ENCODE measurements around the gene MIOS.

- TF ChIP-seq CTCF (IDR thresholded peaks at IDR 0.05) (no peak), POLR2A (IDR thresholded peaks at IDR 0.05) (no peak)
Measured at GRCh38 chr7:7535691-7536090, 31.0 kb upstream of the MIOS start, which contains the start of gene COL28A1.
